Large intestine (tissue), 3 donors: ENCODE measurements around the gene MAMDC2. TPM values are rescaled to one million over a fixed set of nuclear protein-coding genes. Genes with fewer than 3 reads are reported as not detected.

Source experiments
- DNase-seq, 2 donors: peaks; one replicate each; pipeline versions ENCODE4 v3.0.0 to v3.0.0-alpha.2; 2013
- H3K27ac ChIP-seq: one replicate; pipeline ENCODE4 v1.5.1; 2013; ENCODE audit warnings: low read length
- H3K27me3 ChIP-seq: 2 replicates; pipeline ENCODE4 v1.6.1; 2013; ENCODE audit warnings: low read length; ENCODE audit not compliant: control insufficient read depth, insufficient read depth
- H3K36me3 ChIP-seq: 2 replicates; pipeline ENCODE4 v1.6.1; 2013; ENCODE audit warnings: low read length; ENCODE audit not compliant: control insufficient read depth, insufficient read depth
- H3K4me1 ChIP-seq: one replicate; pipeline ENCODE4 v1.6.1; 2013; ENCODE audit warnings: low read length; ENCODE audit not compliant: control insufficient read depth, insufficient read depth
- H3K4me3 ChIP-seq: one replicate; pipeline ENCODE4 v1.5.1; 2013; ENCODE audit warnings: low read length
- H3K9me3 ChIP-seq: one replicate; pipeline ENCODE4 v1.6.1; 2013; ENCODE audit warnings: mild to moderate bottlenecking, low read depth, low read length, moderate library complexity; ENCODE audit not compliant: control insufficient read depth
- WGBS: methylation state at CpG from one replicate; pipeline ENCODE4 v1.1.5; 2013; ENCODE audit warnings: low lambda C conversion rate; ENCODE audit not compliant: insufficient coverage; 5-methylcytosine and 5-hydroxymethylcytosine counted together
- polyA plus RNA-seq: library from polyadenylated mRNA; unstranded; fragments of 120-200 nt; gene quantifications from one replicate; pipeline ENCODE4 v1.2.1, GENCODE V29; 2013

Gene MAMDC2
- polyA plus RNA-seq, 1 donor = 7.9 TPM

DNA sequence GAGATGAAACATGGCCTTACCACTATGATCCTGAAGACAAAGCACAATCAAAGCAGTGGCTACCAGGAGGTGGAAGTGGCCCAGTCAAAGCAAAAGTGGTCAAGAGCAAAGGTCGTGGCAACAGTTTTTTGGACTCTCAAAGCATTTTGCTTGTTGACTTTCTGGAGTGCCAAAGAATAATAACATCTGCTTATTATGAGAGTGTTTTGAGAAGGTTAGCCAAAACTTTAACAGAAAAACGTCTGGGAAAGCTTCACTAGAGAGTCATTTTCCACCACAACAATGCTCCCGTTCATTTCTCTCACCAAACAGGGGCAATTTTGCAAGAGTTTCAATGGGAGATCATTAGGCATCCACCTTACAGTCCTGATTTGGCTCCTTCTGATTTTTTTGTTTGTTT, 33.6 kb upstream of the MAMDC2 start:
- H3K27me3 ChIP-seq = no peaks in the 10 kb centered on the region
- no peaks in the 10 kb centered on the region for H3K4me1 ChIP-seq
- H3K36me3 ChIP-seq = no peaks in the 10 kb centered on the region
- no peak overlapping the region for H3K27ac ChIP-seq
- no peak overlapping the region for H3K4me3 ChIP-seq
- no peaks in the 10 kb centered on the region for H3K9me3 ChIP-seq
- 100% methylated on average over 1 of the region's 3 CpGs for WGBS
- no peak for DNase-seq

DNA sequence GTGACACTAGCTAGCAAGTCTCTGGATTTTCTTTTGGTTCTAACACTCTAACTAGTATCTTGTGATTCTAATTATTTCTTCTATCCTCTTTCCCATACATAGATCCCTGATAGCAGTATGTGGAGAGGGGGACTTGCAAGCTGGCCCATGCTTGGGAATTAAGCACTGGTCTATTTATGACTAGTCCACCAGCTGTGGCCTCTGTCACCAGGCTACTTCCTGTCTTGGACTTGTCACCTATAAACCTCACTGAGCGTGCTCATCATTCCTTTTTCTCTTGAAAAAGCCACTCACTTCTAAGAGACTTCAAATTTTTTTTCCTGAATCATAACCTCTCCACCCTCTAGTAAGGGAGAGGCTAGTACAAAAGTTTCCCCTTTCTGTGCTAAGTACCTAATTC, 32.3 kb upstream of the MAMDC2 start:
- no peaks in the 10 kb centered on the region for H3K36me3 ChIP-seq
- no peaks in the 10 kb centered on the region for H3K9me3 ChIP-seq
- no peaks in the 10 kb centered on the region for H3K4me1 ChIP-seq
- no peak overlapping the region for H3K27ac ChIP-seq
- no CpG with 5 or more reads among the region's 1 CpG for WGBS
- DNase-seq = no peak
- no peak overlapping the region for H3K4me3 ChIP-seq
- no peaks in the 10 kb centered on the region for H3K27me3 ChIP-seq

DNA sequence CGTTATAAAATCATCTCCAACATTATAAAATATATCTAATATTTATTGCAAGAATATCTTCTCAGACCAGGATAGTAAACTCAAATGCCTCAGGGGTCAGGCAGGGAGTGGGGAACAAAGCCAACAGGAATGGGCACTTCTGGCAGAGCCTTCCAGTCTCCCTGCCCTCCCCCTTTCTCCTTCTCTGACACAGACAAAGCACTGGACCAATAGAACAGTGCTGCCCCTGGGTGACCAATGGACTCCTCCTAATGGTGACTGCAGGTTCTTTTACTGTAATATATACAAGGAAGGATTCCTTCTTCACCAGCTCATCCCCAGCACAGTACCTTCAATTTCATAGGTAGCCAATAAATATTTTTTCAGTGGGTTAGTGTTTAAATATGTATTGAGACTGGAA, 31.1 kb upstream of the MAMDC2 start:
- H3K9me3 ChIP-seq = no peaks in the 10 kb centered on the region
- WGBS = 100% methylated on average over 1 of the region's 1 CpG
- no peak overlapping the region for H3K27ac ChIP-seq
- no peaks in the 10 kb centered on the region for H3K27me3 ChIP-seq
- H3K4me1 ChIP-seq = no peaks in the 10 kb centered on the region
- no peaks in the 10 kb centered on the region for H3K36me3 ChIP-seq
- no peak overlapping the region for H3K4me3 ChIP-seq
- no peak for DNase-seq

DNA sequence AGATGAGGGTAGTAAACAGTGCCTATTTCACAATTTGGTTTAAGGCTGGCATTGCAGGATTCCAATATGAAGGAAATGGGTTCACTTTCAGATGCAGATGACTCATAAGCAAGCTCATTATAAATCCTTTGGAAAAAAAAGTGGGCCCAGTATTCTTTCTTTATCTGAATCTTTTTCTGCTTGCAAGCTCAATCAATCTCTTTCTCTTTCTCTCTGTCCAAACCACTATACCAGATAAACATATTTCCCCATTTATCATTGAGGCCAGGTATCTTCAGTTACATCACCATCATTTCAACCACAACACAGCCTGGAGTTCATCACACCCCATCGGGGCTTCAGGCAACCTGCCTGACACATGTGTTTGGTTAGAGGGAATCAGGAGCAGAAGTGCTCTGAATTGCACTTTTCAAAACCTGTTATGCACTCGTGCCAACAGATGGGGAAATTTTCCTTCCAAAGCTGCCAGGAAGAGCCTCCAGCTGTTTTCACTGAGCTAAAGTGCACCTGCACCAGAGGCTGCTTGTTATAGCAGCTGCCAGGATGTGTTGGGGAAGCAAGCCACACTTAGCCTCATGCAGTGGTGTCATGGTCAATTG, 30.0 kb upstream of the MAMDC2 start:
- no peaks in the 10 kb centered on the region for H3K9me3 ChIP-seq
- no peak overlapping the region for H3K4me3 ChIP-seq
- no CpG with 5 or more reads among the region's 2 CpGs for WGBS
- DNase-seq = no peak
- no peak overlapping the region for H3K27ac ChIP-seq
- no peaks in the 10 kb centered on the region for H3K27me3 ChIP-seq
- H3K36me3 ChIP-seq = no peaks in the 10 kb centered on the region
- H3K4me1 ChIP-seq = no peaks in the 10 kb centered on the region

DNA sequence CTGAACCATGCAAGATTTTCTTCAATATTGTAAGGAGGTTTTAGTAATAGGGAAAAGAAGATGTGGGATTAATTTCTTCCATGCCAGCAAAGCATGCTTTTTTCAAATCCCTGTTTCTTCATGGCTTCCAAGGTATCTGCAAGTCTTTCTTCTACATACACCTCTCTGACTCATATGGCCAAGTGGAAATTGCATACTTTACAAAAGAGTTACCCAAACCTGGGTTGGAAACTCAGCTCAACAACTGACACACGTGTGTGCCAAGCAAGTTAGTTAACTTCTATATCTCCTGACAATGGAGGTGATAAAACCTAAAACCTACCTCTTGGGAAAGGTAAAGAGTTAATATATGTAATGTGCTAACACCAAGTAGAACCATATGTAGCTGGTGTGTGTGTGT, 28.5 kb upstream of the MAMDC2 start:
- Histone ChIP-seq H3K4me3 (no peak overlapping the region), H3K27ac (no peak overlapping the region), H3K27me3 (no peaks in the 10 kb centered on the region), H3K4me1 (no peaks in the 10 kb centered on the region), H3K36me3 (no peaks in the 10 kb centered on the region), H3K9me3 (no peaks in the 10 kb centered on the region)
- WGBS = no CpG with 5 or more reads among the region's 1 CpG
- no peak for DNase-seq

DNA sequence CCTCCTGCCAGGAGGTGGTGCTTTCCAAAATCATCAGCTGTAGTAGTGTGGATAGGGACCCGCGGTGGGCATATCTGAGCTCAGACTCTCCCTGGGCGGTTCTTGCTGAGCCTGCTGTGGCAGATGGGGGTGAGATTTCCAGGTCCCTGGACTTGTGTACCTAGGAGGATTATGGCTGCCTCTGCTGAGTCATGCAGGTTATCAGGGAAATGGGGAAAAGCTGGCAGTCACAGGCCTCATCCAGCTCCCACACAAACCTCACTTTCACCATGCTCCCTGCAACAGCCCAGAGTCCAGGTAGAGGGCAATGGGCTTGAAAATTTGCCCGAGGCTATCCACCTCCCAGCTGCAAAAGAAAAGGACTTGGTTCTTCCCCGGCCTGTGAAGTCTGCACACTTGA, 23.4 kb upstream of the MAMDC2 start:
- Histone ChIP-seq H3K27ac (no peak overlapping the region), H3K4me1 (no peaks in the 10 kb centered on the region), H3K36me3 (no peaks in the 10 kb centered on the region), H3K4me3 (no peak overlapping the region), H3K27me3 (no peaks in the 10 kb centered on the region), H3K9me3 (no peaks in the 10 kb centered on the region)
- WGBS = no CpG with 5 or more reads among the region's 5 CpGs
- DNase-seq = no peak

DNA sequence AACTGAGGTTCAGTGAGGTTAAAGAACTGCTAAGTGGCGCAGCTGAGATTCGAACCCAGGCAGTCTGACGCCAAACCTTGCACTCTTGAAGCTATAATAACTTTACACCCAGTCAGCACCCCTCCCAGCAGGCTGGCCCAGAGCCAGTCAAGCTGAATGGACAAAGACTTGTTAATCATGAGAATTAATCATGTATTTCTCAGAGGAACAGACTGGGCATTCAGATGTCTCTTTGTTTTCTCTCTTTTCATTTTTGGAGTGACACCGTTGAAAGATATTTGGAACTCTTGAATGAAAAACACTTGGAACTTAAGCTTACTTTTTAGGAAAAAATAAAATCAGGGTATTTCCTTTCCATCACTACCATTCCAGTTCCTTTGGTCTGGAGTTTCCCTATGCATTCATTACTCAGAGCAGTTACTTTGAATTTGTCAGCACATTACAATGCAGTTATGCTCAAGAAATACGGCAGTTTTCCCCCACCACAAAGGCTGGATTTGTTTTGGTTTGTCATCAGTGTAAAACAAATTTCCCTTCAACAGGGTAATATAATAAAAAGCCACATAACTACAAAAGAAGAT, 22.6 kb upstream of the MAMDC2 start:
- WGBS = no CpG with 5 or more reads among the region's 5 CpGs
- no peak for DNase-seq
- Histone ChIP-seq H3K36me3 (no peaks in the 10 kb centered on the region), H3K4me3 (no peak overlapping the region), H3K27ac (no peak overlapping the region), H3K27me3 (no peaks in the 10 kb centered on the region), H3K9me3 (no peaks in the 10 kb centered on the region), H3K4me1 (no peaks in the 10 kb centered on the region)

DNA sequence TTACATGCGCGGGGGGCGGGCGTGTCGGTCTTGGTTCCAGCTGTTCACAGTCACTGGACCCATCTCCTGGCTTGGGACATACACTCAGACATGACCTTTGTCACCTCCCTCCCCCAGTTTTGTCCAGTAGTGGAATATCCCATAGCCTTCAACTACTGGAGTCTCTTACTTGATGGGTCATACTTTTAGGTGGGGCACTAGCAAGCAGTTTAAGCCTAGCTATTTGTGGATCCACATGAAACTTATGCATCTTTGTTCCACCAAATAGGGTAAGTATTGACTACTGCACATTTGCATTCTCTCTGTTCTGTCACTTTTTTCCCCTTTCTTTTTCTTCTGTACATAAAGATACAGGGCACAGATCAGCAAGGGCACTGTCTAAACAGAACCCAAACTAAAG, 15.4 kb upstream of the MAMDC2 start:
- H3K4me3 ChIP-seq = no peak overlapping the region
- no CpG with 5 or more reads among the region's 5 CpGs for WGBS
- no peak overlapping the region for H3K27ac ChIP-seq
- DNase-seq = no peak
- no peaks in the 10 kb centered on the region for H3K27me3 ChIP-seq
- no peaks in the 10 kb centered on the region for H3K9me3 ChIP-seq
- no peaks in the 10 kb centered on the region for H3K36me3 ChIP-seq
- no peaks in the 10 kb centered on the region for H3K4me1 ChIP-seq

DNA sequence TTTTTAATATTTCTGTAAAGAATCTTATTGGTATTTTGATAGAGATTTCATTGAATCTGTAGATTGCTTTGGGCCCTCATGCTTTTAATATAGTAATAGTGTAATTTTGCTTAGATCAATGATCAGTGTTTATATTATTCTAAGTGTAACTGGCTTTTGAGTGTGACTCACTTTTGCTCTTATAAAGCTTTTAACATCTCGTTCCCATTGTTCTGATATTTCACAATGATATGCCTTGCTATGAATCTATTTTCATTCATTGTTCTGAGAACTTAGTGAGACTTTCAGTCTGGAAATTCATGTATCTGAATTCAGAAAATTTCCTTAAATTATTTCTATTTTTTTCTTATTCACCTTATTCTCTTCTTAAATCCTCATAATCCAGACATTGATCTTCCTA, 13.5 kb upstream of the MAMDC2 start:
- DNase-seq = no peak
- Histone ChIP-seq H3K27me3 (no peaks in the 10 kb centered on the region), H3K4me3 (no peak overlapping the region), H3K27ac (no peak overlapping the region), H3K4me1 (no peaks in the 10 kb centered on the region), H3K9me3 (no peaks in the 10 kb centered on the region), H3K36me3 (no peaks in the 10 kb centered on the region)
- WGBS = 80% methylated on average over 1 of the region's 1 CpG

DNA sequence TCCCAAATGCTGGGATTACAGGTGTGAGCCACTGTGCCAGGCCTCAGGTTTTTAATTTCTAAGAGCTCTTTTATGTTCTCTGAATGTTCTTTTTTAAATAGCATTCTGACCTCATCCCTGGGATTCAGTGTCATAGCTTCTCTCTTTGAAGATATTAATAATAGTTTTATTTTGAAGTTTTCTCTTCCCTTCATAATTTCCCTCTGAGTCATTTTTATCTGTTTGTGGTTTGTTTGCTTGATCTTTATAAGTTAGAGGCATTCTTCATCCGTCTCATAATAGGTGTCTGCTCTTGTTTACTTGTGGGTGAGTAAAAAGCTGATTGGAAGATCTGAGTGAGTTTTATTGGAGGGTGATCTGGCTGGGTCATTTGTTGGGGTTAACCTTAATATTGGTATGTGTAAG, 12.5 kb upstream of the MAMDC2 start:
- H3K4me1 ChIP-seq = no peaks in the 10 kb centered on the region
- no peak overlapping the region for H3K27ac ChIP-seq
- H3K36me3 ChIP-seq = no peaks in the 10 kb centered on the region
- H3K4me3 ChIP-seq = no peak overlapping the region
- H3K27me3 ChIP-seq = no peaks in the 10 kb centered on the region
- 0% methylated on average over 1 of the region's 1 CpG for WGBS
- no peaks in the 10 kb centered on the region for H3K9me3 ChIP-seq
- no peak for DNase-seq

DNA sequence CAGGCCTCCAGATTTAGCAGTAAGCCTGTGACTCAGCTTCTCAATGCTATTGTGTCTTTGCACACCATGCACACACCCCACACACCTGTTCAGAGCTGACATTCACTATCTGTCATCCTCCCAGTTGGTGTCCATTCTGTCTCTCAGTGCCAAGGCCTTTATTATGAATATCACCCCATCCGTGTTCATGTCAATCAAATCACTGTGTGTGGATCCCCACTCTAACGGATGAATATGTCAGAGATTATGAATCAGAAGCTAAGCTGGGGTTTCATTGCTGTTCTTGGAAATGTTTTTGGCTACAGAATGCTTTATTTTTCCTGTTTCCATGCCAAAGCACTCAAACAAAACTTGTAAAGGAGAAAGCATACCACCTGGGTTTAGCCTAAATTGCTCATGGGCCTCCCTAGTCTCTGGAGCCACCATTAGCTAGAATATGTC, 9.4 kb upstream of the MAMDC2 start:
- no peaks in the 10 kb centered on the region for H3K36me3 ChIP-seq
- H3K9me3 ChIP-seq = peaks cover 6% of the 10 kb centered on the region
- WGBS = 90% methylated on average over 2 of the region's 2 CpGs
- no peaks in the 10 kb centered on the region for H3K27me3 ChIP-seq
- no peak overlapping the region for H3K27ac ChIP-seq
- no peak for DNase-seq
- H3K4me3 ChIP-seq = no peak overlapping the region
- H3K4me1 ChIP-seq = no peaks in the 10 kb centered on the region
